ENCODE measurements around the gene CDK5RAP1.

DNA sequence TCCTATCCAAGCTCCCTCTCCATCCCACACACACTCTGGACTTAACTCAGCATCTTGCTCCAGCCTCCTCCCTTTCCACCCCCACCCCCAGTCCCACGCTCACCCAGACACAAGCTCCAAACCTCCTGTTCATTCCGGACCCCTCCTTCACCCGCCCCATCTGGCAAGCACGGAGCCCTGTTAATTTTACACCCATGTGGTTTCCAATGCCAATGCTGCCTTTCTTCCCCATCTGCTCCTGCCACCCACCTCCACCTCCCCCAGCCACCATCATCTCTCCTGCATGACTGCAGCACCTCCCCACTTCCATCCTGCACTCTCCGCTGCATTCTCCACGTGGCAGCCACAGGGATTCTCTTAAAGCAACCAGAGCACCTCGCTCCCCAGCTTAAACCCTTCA lies 9.9 kb upstream of the CDK5RAP1 start:
- TF ChIP-seq EZH2 (IDR thresholded peaks at IDR 0.05; ENCODE audit: low read length, unreplicated experiment) (no peak), CTCF (conservative IDR thresholded peaks at IDR 0.05; ENCODE audit: low read depth, low read length) (no peak), EZH2phosphoT487 (IDR thresholded peaks at IDR 0.05; ENCODE audit: borderline replicate concordance, low read length) (no peak)

Measured in PC-3 (cell line).